Measurements from ENCODE around the gene PGC.

PGC gene

DNA sequence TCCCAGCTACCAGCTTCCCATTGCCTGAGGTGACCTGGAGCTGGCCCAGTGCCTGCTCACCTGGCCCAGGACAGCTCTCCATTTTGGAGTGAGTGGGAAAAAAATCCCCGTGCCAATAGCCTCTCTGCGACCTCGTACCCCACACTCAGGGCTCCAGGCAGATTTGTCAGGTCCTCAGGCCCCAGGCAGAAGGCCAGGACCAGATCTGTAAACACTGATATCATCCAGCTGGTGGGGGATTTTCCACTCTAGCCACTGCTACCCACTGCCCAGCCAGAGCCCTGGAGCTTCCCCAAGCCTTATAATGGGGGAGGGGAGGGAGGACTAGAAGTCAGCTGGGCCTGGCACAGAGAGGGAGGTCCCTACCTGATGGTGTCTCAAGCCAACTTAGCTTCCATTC is 1.3 kb upstream of the PGC start:
- Histone ChIP-seq H3K9me3 (no peaks in the 10 kb centered on the region), H3K27ac (no peak overlapping the region), H3K36me3 (no peaks in the 10 kb centered on the region), H4K20me1 (no peaks in the 10 kb centered on the region), H3K9ac (no peak overlapping the region), H3K4me2 (no peak overlapping the region), H3K27me3 (no peaks in the 10 kb centered on the region), H3K4me1 (peaks cover 13% of the 10 kb centered on the region; the same call in 1 of the 2 replicates), H3K4me3 (no peak overlapping the region)
- TF ChIP-seq Cebpa-rat (IDR thresholded peaks at IDR 0.05): no peak

DNA sequence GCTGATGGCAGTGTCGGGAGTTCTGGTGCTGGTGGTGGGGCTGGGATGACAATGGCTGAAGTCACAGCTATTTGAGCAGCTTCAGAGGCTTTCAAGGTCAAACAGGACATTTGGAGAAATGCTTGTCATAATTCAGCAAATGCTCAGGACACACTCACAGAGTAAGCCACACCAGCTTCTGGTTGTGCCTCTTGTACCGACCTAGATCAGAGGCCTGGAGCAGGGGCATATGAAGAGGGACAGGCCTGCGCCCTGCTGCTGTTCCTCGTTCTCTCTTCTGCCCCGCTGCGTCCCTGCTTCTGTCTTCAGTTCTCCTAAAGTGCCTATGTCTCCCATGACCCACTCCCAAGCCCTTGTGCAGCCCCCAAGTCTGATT is 893 bp upstream of the PGC start:
- H3K36me3 ChIP-seq: no peaks in the 10 kb centered on the region
- peaks cover 13% of the 10 kb centered on the region; the same call in 1 of the 2 replicates for H3K4me1 ChIP-seq
- no peak overlapping the region for H3K9ac ChIP-seq
- no peak overlapping the region for H3K27ac ChIP-seq
- H4K20me1 ChIP-seq: no peaks in the 10 kb centered on the region
- H3K4me3 ChIP-seq: no peak overlapping the region
- no peak for TF ChIP-seq Cebpa-rat (IDR thresholded peaks at IDR 0.05)
- H3K27me3 ChIP-seq: no peaks in the 10 kb centered on the region
- H3K9me3 ChIP-seq: no peaks in the 10 kb centered on the region
- no peak overlapping the region for H3K4me2 ChIP-seq

DNA sequence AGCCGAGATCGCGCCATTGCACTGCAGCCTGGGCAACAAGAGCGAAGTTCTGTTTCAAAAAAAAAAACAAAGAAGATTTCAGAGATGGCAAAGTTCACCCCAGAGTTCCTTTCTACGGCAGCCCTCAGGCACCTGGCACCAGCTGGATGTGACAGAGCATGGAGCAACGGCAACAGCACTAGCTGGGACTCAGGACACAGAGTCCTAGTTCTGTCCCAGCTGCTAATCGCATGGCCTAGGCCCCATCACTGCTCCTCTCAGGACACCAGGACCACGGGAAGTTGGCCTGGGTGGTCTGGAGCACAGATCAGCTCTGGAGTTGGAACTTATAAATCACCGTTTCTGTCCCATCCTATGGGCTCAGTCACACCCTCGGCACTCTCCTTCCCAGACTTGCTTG is 1.1 kb downstream of the PGC start:
- Histone ChIP-seq H3K27me3 (no peaks in the 10 kb centered on the region), H3K27ac (no peak overlapping the region), H4K20me1 (no peaks in the 10 kb centered on the region), H3K4me1 (peaks cover 13% of the 10 kb centered on the region; the same call in 1 of the 2 replicates), H3K4me3 (no peak overlapping the region), H3K36me3 (no peaks in the 10 kb centered on the region), H3K9ac (no peak overlapping the region), H3K9me3 (no peaks in the 10 kb centered on the region), H3K4me2 (no peak overlapping the region)
- TF ChIP-seq Cebpa-rat (IDR thresholded peaks at IDR 0.05): no peak

DNA sequence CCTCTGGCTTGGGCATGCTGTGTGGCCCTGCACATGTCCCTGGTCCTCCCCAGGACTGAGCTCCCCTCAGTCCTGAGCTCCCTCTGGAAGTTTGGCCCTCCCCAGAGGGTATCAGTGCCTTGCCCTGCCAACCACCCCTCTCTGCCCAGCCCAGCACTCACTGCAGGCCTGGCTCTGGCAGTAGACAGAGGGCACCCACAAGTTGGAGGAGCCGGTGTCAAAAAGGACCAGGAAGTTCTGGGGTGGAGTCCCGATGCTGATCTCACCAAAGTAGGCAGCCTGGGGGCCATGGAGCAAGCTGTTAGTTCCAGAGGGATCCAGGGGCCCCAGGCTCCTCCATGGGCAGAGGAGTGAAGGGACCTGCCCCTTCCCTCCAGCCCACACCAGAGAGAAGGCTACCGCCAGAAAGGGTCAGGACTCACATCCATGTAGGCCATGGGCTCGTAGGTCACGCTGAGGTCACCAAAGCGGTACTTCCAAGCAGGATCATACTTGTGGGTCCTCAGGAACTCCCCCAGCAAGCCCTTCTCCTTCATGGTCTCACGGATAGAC is 2.9 kb downstream of the PGC start:
- Histone ChIP-seq H3K36me3 (no peaks in the 10 kb centered on the region), H3K4me3 (no peak overlapping the region), H3K9ac (no peak overlapping the region), H3K27ac (no peak overlapping the region), H3K9me3 (no peaks in the 10 kb centered on the region), H3K27me3 (no peaks in the 10 kb centered on the region), H4K20me1 (no peaks in the 10 kb centered on the region), H3K4me1 (peaks cover 17% of the 10 kb centered on the region; the same call in 1 of the 2 replicates), H3K4me2 (no peak overlapping the region)
- TF ChIP-seq Cebpa-rat (IDR thresholded peaks at IDR 0.05): no peak

DNA sequence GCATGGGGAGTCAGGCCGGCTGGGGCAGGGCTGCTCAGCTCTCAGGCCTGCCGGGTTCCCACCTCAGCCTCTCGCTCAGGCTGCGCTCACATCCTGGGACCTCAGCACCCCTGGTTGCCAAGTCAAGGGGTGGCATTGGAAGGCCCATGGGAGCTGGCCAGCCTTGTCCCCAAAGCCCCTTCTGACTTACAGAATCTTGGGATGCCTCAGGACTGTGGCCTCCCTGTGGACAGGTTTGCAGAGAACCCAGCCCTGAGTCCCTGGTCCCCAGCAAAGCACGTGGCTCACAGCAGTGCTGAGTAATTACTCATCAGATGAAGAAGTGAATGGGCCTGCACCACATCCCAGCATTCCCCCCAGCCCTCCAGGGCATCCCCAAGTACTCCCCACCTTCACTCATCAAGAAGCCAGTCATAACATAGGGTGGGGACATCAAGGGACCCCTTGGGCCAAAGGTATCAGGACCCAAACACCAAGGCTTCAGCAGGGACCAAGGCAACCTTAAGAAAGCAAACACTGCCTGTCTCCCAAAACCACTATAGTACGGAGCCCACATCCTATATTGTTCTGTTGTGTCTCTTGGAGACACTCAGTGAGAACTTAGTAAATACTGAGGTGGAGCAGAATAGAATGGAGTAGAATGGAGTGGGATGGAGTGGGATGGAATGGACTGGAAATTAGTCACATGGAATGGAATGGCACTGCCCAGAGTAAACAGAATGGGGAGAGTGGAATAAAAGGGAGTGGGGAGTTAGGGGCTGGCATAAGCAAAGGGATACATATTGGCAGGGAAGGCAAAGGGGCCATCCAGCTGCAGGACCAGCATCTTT is 3.6 kb downstream of the PGC start:
- H3K36me3 ChIP-seq: no peaks in the 10 kb centered on the region
- H3K9ac ChIP-seq: no peak overlapping the region
- TF ChIP-seq Cebpa-rat (IDR thresholded peaks at IDR 0.05): no peak
- no peaks in the 10 kb centered on the region for H4K20me1 ChIP-seq
- H3K27ac ChIP-seq: no peak overlapping the region
- H3K27me3 ChIP-seq: no peaks in the 10 kb centered on the region
- H3K4me3 ChIP-seq: no peak overlapping the region
- peaks cover 17% of the 10 kb centered on the region; the same call in 1 of the 2 replicates for H3K4me1 ChIP-seq
- H3K9me3 ChIP-seq: no peaks in the 10 kb centered on the region
- no peak overlapping the region for H3K4me2 ChIP-seq

DNA sequence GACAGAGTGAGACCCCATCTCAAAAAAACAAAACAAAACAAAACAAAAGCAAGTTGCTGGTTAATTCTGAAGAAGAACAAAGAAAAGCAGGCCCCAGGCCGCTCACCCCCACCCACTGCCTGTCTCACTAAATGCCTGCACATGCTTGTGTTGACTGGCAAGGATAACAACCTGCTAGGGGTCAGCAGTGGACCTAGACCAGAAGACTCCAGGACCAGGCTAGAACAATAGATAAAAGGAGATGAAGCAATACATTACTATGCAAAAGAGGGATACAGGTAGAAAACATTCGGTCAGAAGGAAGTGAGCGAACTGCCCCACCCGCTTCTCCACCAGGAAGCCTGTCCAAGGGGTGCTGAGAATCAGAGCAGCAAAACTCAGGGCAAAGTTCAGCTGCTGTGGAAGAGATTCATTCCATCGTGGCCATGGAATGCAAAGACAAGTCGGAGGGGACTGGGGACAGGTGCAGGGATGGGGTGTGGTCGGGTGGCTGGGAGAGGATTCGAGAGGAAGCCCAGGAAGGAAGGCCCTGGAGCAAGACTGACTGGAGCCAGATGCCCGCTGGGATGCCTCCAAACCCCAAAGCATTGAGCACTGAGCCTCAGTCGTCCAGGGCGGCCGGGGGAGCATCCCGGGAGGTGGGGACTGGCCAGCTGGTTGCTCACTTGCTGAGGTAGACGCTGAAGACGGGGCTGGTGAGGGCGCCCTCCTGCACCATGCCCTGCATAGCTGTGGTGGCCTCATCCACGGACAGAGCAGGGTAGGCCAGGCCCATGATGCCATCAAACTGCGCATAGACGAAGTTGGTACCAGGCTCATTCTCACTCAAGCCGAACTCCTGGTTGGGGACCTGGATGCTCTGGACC is 5.3 kb downstream of the PGC start:
- Histone ChIP-seq H3K9ac (no peak overlapping the region), H3K36me3 (no peaks in the 10 kb centered on the region), H3K4me2 (no peak overlapping the region), H3K4me1 (peaks cover 17% of the 10 kb centered on the region; the same call in 1 of the 2 replicates), H3K4me3 (no peak overlapping the region), H4K20me1 (no peaks in the 10 kb centered on the region), H3K27ac (no peak overlapping the region), H3K9me3 (no peaks in the 10 kb centered on the region), H3K27me3 (no peaks in the 10 kb centered on the region)
- no peak for TF ChIP-seq Cebpa-rat (IDR thresholded peaks at IDR 0.05)

DNA sequence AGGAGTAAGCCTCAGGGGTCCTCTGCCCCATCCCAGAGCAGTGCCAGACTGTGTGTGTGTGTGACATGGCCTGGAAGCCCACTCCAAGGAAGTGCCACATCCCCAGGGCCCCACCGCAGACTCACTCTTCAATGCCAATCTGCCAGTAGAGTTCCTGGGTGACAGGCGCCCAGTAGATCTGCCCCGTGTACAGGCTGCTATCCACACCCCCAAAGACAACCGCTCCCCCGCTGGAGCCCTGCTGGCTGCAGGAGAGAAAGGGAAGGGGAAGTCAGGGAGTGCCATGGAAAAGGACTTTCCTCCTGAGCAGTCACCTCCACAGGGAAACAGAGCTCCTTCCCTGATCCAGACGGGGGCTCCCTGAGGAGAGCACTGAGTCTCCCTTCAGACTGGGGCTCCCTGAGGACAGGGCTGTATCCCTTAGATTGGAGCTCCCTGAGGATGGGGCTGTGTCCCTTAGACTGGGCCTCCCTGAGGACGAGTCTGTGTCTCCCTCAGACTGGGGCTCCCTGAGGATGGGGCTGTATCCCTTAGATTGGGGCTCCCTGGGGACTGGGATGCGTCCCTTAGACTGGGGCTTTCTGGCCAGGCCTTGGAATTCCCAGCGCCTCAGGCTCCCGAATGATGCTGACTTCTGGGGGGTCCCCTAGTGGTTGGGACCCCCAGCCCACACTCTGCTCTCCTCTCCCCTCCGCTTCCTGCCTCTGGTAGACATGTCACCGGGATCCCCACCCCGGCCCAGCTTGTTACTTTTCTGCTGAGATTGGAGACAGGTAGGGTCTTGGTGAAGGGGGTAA is 6.6 kb downstream of the PGC start:
- Histone ChIP-seq H3K9ac (no peak overlapping the region), H3K27ac (no peak overlapping the region), H3K9me3 (no peaks in the 10 kb centered on the region), H3K4me3 (no peak overlapping the region), H3K36me3 (no peaks in the 10 kb centered on the region), H3K4me2 (no peak overlapping the region), H3K4me1 (peaks cover 23% of the 10 kb centered on the region), H3K27me3 (no peaks in the 10 kb centered on the region), H4K20me1 (no peaks in the 10 kb centered on the region)
- TF ChIP-seq Cebpa-rat (IDR thresholded peaks at IDR 0.05): no peak

DNA sequence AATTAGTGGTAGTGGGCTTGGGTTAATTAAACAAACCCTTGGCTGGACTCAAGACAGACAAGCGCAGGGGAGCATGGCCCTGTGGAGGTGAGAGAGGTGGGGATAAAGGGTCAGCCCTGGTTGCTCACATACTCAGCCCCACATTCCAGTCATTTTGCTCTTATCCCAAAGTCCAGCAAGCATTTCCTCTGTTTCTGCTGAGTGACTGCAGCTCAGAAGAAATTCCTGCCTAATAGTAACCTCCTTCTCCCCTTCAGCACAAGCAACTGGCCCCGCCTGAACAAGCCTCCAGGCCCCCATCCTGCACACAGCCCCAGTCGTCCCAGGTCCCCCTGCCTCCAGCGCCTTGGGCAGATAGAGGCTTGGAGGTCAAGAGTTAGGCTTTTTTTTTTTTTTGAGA is 8.2 kb downstream of the PGC start:
- Histone ChIP-seq H3K27ac (no peak overlapping the region), H3K27me3 (no peaks in the 10 kb centered on the region), H3K9me3 (no peaks in the 10 kb centered on the region), H3K4me1 (peaks cover 15% of the 10 kb centered on the region), H4K20me1 (no peaks in the 10 kb centered on the region), H3K4me3 (no peak overlapping the region), H3K9ac (no peak overlapping the region), H3K36me3 (no peaks in the 10 kb centered on the region), H3K4me2 (no peak overlapping the region)
- TF ChIP-seq Cebpa-rat (IDR thresholded peaks at IDR 0.05): no peak

DNA sequence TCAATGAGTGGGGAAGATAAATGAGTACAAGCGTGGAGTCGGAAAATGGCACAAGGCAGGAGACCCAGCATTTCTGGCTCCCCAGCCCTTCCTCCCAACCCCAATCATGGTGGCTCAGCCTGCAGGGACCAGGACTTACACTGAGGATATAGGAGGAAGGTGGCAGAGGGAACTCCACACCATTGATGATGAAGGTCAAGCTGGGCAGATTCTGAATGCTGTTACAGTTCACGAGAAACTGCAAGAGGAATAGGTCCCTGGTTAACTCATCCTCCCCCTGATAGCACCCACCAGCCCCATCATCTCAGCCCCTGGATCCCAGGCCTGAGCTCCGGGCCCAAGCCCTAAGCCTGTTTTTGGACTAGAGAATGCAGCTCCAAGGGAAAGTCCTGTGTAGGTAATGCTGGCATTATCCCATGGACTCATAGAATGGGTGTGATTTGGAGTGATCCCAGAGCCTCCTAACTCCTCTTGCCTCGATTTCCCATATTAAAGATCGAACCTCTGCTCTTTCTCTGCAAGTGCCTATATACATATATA is 9.5 kb downstream of the PGC start:
- no peak overlapping the region for H3K4me3 ChIP-seq
- no peaks in the 10 kb centered on the region for H3K27me3 ChIP-seq
- H3K27ac ChIP-seq: no peak overlapping the region
- no peaks in the 10 kb centered on the region for H4K20me1 ChIP-seq
- no peaks in the 10 kb centered on the region for H3K36me3 ChIP-seq
- no peaks in the 10 kb centered on the region for H3K9me3 ChIP-seq
- H3K9ac ChIP-seq: no peak overlapping the region
- H3K4me1 ChIP-seq: peaks cover 26% of the 10 kb centered on the region
- no peak overlapping the region for H3K4me2 ChIP-seq
- no peak for TF ChIP-seq Cebpa-rat (IDR thresholded peaks at IDR 0.05)
